GM18499 (cell line): ENCODE results near the gene ZMIZ1.

Experiments
- ATAC-seq: cut with Tn5 transposase; IDR thresholded peaks from one replicate; pipeline ENCODE4 v1.9.1; 2021; ENCODE audit warnings: moderate number of reproducible peaks; ENCODE audit not compliant: insufficient read depth, unreplicated experiment

ZMIZ1 gene

DNA sequence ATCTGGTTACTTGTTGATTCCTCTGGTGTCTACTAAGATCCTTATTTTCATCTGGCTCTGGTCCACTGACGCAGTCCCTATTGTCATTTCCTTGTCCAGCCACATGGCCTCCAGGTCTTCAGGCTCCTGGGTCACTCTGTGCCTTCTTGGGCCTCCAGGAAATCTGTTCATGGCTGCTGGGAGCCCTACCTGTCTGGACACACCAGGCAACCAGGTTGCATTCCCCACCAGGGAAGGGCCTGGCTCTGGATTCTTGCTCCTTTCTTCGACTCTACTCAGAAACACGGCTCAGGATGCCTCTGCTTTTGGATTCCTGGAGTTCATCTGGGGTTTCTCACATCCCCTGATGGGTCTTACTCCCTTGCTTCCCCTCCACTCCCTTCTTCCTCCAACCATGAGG, 270.5 kb downstream of the ZMIZ1 start:
- no peak for ATAC-seq

GRCh38 chr10:79340646-79341244, 272.0 kb downstream of the ZMIZ1 start:
- no peak for ATAC-seq

DNA sequence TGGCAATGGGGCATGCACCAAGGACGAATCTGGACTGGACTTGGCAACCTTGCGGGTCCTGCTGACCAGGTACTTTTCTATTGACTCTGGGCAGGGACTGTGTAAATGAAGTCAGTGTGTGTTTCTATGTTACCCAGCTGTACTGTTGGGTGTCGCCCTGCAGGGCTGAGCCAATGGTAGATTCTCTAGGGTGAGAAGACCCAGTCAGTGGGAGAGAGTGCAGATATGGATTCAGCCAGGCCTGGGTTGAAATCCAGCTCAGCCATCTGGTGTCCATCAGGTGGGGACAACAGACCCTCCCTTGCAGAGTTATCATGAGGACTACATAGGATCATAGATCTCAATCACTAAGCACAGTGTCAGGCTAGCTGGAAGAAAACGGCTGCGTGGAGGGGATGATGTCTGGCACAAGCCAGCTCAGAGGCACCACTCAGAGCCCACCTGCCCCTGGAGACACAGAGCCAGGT, 273.6 kb downstream of the ZMIZ1 start:
- ATAC-seq = no peak

DNA sequence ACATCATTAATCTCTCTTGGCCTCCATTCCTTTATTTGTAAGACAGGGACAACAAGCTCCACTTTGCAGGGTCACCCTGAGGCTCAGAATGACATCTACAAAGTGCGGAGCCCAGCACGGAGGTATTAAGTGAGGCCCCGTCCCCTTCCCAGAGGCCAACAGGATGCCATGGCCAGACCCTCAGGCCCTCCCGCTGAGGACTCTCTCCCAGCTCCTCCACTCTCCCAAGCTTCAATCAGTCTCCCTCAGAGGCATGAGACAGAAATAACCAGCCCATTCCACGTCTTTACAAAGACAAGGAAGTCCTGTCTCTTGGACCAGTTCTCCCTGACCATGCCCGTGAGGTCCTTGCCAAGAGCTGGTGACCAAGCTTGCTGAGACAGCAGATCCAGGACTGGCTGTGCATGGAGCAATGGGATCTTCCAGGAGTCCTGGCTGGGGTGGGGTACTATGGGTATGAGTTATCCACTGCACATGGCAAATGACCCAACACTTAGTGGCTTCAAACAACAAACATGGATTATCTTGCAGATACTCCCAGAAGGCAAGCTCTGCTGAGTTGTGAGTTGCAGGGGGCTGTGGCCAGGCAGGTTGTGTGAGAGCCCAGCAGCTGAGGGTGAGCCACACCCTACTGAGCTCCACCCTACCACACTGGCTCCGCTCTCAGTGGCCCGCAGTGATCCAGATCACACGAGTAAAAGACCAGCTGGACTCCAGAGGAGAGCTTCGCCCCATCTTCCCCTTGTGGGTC, 274.2 kb downstream of the ZMIZ1 start:
- no peak for ATAC-seq

DNA sequence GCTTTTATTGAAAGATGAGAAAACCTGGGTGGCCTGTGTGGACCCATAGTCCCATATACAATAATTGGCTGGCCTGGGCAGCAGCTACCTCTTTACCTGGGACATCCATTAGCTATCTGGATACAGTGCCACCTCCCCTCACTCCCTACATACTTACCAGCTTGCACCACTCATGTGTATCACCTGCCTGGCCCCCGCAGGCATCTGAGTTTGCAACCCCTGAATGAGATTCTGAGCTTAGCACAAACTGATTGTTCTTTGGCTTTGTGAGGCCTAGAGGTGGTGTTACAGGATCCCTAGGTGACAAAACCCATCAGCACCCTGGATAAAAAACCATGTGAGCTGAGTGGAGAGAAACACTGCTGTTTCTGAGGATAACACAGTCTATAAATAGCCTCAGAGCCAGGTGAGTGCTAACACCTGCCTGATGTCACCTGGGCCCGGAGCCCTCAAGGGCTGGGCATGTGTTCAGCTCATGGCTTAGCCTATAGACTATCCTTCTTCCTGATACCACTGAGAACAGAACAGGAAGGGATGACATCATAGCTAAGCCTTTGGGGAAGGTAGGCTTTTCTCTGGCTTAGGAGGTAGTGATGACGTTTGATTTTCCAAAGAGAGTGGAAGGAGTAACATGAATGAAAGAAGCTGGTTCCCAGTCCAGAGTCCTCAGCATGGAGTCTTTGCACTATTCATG, 275.9 kb downstream of the ZMIZ1 start:
- ATAC-seq = no peak

DNA sequence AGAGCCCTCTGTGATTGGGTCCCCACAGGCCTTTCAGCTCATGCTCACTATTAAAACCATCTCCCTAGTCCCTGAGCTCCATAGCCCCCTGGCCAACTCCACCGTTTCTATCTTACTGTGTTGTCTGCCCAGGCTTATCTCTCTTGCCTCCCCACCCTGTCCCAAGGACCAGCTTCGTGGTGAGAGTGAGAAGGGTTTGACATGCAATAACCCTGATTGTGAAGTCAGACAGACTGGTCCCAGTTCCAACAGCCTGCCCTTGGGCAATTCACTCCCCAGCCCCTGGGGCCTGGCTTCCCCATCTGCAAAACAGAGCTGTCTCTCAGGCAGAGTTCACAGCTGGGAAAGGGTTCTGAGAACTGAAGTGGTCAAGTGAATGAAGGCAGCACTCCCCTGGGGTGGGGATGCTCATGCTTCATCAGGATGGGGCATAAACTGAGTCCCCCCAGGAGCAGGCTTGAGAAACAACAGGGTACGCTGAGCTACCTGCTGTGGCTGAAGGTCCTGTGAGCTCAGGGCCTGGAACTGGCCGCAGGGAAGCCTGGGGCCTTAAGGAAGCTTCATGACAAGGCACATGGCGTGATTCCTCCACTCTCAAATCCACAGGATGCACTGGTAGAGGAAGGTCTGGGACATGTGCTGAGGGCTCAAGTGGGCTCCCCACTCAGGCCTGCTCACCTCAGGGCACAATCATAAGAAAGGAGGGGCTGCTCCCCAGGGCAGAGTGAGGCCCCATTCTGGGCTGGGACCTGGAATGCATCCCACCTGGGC, 276.7 kb downstream of the ZMIZ1 start:
- no peak for ATAC-seq

- ATAC-seq = no peak
Observed at GRCh38 chr10:79346012-79346340, 277.2 kb downstream of the ZMIZ1 start.

GRCh38 chr10:79346388-79347225, 277.8 kb downstream of the ZMIZ1 start:
- no peak for ATAC-seq

GRCh38 chr10:79347226-79347893, 278.6 kb downstream of the ZMIZ1 start, which contains the start of gene PPIF:
TSS of gene PPIF (plus strand) at chr10:79347469. CDS start at chr10:79347549, 80 bp downstream.
- ATAC-seq = peak; percentile 58

- peak; percentile 31 for ATAC-seq
Observed at GRCh38 chr10:79347894-79348639, 279.3 kb downstream of the ZMIZ1 start.

DNA sequence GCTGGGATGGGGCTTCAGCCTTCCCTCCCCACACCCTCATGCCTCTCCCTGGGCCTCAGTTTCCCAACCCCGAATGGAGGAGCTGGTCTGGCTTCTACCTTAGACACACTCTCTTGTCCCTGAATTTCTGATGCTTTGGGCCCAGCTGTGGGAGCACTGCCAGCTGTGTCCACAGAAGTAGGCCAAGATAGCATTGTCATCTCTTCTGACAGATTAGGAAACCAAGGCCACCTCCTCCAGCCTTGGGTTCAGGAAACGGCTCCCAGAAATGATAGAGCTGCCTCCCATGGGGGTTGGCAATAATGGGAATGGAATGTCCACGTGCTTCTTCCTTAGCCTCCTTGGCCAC, 279.8 kb downstream of the ZMIZ1 start:
- no peak for ATAC-seq

DNA sequence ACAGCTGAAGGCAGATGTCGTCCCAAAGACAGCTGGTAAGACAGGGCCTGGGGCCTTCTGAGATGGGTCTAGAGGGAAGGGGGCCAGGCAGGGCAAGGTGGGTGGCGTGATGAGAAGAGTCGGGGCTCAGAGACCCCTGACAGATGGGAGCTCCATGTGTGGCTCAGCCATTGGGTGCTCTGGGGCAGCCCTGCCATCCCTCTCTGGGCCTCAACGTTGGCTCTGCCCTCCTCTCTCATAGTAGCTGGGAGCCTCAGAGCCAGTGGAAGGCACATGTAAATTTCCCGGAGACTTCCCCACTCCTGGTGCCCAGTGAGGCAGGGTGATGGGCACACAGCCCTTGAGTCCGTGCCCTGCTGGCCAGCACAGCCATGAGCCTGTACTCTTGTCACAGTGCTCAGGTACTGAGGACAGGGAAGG, 280.3 kb downstream of the ZMIZ1 start:
- ATAC-seq = no peak

GRCh38 chr10:79349766-79350406, 281.1 kb downstream of the ZMIZ1 start:
- ATAC-seq = no peak

DNA sequence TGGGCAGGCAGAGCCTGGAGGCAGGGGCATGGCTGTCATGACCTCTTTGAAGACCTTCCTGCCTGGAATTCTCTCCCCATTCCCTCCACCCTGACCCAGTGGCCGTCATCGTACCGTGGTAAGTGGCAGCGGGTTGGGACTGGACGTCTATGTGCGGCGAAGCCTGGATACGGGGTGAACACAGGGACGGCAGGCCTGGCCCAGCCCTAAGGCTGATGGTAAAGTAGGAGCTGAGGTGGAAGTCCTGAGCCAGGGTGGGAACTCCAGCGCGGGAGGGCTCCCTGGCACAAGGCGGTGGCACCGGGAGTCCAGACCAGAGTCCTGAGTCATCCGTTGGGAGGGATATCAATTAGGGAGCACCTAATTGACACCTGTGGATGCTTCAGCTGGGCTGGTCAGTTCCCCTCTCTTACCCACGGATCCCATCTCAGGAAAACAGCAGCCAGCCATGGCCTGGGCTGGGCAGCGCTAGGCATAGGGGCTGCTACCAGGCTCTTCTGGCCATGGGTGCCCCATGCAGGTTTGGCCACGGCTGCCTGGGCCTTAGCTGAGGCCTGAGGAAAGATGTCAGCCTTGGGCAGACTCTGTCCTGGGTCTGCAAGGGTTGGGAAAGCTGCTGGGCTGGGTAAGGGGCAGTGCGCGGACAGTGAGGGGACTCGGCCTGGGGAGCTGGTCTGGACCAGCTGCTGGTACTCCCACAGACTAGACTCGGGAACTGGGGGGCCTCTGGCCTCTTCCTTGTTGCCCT, 281.8 kb downstream of the ZMIZ1 start:
- ATAC-seq = no peak

GRCh38 chr10:79351332-79351731, 282.6 kb downstream of the ZMIZ1 start:
- ATAC-seq = no peak

DNA sequence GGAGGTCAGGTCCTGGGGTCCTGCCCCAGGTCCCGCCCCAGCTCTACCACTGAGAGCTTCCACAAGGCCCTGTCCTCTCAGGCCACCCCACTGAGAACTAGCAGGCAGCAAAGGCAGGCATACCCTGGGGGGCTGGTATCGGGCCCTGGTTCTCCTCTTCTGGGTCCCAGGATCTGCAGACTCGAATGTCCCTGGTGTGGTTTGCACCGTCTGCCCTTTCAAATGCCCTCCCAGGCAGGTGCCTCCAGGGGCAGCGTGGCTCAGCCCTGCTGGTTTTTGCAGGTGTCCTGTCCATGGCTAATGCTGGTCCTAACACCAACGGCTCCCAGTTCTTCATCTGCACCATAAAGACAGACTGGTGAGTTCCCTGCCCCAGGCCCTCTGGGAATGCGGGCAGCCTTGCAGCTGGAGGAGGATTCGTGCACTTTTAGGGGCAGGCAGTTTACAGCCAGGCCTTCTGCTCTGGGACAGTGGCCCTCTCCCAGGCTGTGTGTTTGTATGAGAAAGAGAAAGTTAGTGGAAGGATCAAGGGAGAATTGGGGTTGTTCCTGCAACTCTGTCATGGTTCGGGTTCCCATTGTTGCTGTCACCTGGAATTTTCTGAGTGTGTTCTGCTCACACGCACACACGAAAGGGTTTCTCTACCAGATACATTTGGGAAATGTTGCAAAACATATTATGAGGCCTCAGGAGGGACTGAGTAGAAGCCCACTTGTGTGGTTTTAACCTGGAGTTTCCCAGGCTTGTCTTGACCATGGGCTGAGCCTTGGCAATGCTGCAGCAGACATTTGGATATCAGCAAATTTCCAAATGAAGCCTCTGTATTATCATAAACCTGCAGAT, 283.5 kb downstream of the ZMIZ1 start:
- ATAC-seq = no peak

GRCh38 chr10:79353000-79353406, 284.2 kb downstream of the ZMIZ1 start:
- ATAC-seq = no peak
